ENCODE measurements around the gene MRPL2.

- no peak for TF ChIP-seq POLR2A (IDR thresholded peaks at IDR 0.05)
- no peak for TF ChIP-seq CTCF (IDR thresholded peaks at IDR 0.05)
Measured at GRCh38 chr6:43058531-43058930, 703 bp downstream of the MRPL2 start.

All from heart left ventricle (tissue), 13 donors.